DND-41 (cell line): ENCODE data around the gene PARVA.

Experiments used
- CTCF ChIP-seq: IDR thresholded peaks from 2 replicates; pipeline ENCODE4 v1.5.1; 2012; ENCODE audit warnings: borderline replicate concordance, low read length, moderate library complexity, mild to moderate bottlenecking; ENCODE audit not compliant: poor library complexity, severe bottlenecking; ENCODE audit errors: extremely low read depth
- EZH2 ChIP-seq: IDR thresholded peaks from 3 replicates; pipeline ENCODE4 v1.6.1; 2012; ENCODE audit warnings: borderline replicate concordance, low read depth, mild to moderate bottlenecking, moderate library complexity, low read length, inconsistent platforms; ENCODE audit not compliant: severe bottlenecking

GRCh38 chr11:12409621-12410005 is 32.2 kb downstream of the PARVA start:
- TF ChIP-seq CTCF (no peak), EZH2 (no peak)
